IMR-90 (cell line): Measurements from ENCODE around the gene KRABD2.
A peak's percentile ranks its signal among the peaks of the same experiment; 100 is the strongest.

Experiments
- ATAC-seq: fragments of 200-7000 bp; cut with Tn5 transposase; 2 replicates; pipeline ENCODE4 v1.9.1; 2020; ENCODE audit warnings: low read depth, mild to moderate bottlenecking, moderate library complexity
- BruUV-seq: library from RNA; stranded (reverse); fragments of 400-500 nt; replicated peaks from 2 replicates; lab custom pipeline; 2021; lab: Mats Ljungman, UMichigan
- CTCF ChIA-PET: fragments of 300-600 bp; formaldehyde crosslinking; extraction: SDS; loops from one replicate; lab custom pipeline; 2021; ENCODE audit warnings: antibody characterized with exemption; lab: Yijun Ruan, JAX
- POLR2A ChIA-PET: fragments of 300-600 bp; sonication (Branson Sonifier 250); formaldehyde crosslinking; loops from one replicate; lab custom pipeline; 2022; ENCODE audit warnings: antibody characterized with exemption; ENCODE audit not compliant: unreplicated experiment; lab: Charles Lee
- DNase-seq: peaks from one replicate; pipeline ENCODE4 v3.0.0; 2013
- H2AFZ ChIP-seq: replicated peaks from 2 replicates; pipeline ENCODE3; 2013; ENCODE audit warnings: low read length, mild to moderate bottlenecking; ENCODE audit not compliant: poor library complexity
- H2AK5ac ChIP-seq: 2 replicates; pipeline ENCODE4 v1.6.1; 2013; ENCODE audit warnings: low read depth, low read length, inconsistent platforms
- H2AK9ac ChIP-seq: replicated peaks from 2 replicates; pipeline ENCODE3; 2013; ENCODE audit warnings: mild to moderate bottlenecking, low read depth, low read length, moderate library complexity; ENCODE audit not compliant: poor library complexity
- H2BK120ac ChIP-seq: 2 replicates; pipeline ENCODE4 v1.6.1; 2013; ENCODE audit warnings: low read depth, low read length, inconsistent platforms
- H2BK15ac ChIP-seq: 3 replicates; pipeline ENCODE4 v1.6.1; 2013; ENCODE audit warnings: low read depth, low read length, inconsistent platforms
- H2BK20ac ChIP-seq: 2 replicates; pipeline ENCODE4 v1.6.1; 2013; ENCODE audit warnings: low read depth, mild to moderate bottlenecking, inconsistent platforms, low read length, moderate library complexity
- H2BK5ac ChIP-seq: 2 replicates; pipeline ENCODE4 v1.6.1; 2013; ENCODE audit warnings: mild to moderate bottlenecking, low read depth, low read length, inconsistent platforms; ENCODE audit not compliant: poor library complexity, severe bottlenecking
- H3K14ac ChIP-seq: replicated peaks from 2 replicates; pipeline ENCODE4 v1.6.1; 2013; ENCODE audit warnings: low read depth, low read length, inconsistent platforms
- H3K18ac ChIP-seq: 2 replicates; pipeline ENCODE4 v1.6.1; 2013; ENCODE audit warnings: low read depth, low read length, control low read depth
- H3K23ac ChIP-seq: 2 replicates; pipeline ENCODE4 v1.6.1; 2013; ENCODE audit warnings: low read depth, low read length, inconsistent platforms
- H3K27ac ChIP-seq: 2 replicates; pipeline ENCODE4 v1.5.1; 2013; ENCODE audit warnings: mild to moderate bottlenecking, control low read depth, low read length; ENCODE audit not compliant: insufficient read depth
- H3K27me3 ChIP-seq: 2 replicates; pipeline ENCODE4 v1.6.1; 2013; ENCODE audit warnings: low read length; ENCODE audit not compliant: control insufficient read depth, insufficient read depth
- H3K36me3 ChIP-seq: 2 replicates; pipeline ENCODE4 v1.6.1; 2013; ENCODE audit warnings: low read length, mixed read lengths; ENCODE audit not compliant: control insufficient read depth, insufficient read depth
- H3K4ac ChIP-seq: 2 replicates; pipeline ENCODE4 v1.6.1; 2013; ENCODE audit warnings: low read depth, low read length, inconsistent platforms
- H3K4me1 ChIP-seq: 2 replicates; pipeline ENCODE4 v1.6.1; 2013; ENCODE audit warnings: low read length, mixed read lengths; ENCODE audit not compliant: control insufficient read depth, insufficient read depth
- H3K4me2 ChIP-seq: 2 replicates; pipeline ENCODE4 v1.6.1; 2013; ENCODE audit warnings: low read depth, mild to moderate bottlenecking, control low read depth, low read length, moderate library complexity
- H3K4me3 ChIP-seq: 2 replicates; pipeline ENCODE4 v1.5.1; 2013; ENCODE audit warnings: low read depth, mild to moderate bottlenecking, control low read depth, low read length, moderate library complexity; ENCODE audit not compliant: insufficient read depth
- H3K56ac ChIP-seq: 2 replicates; pipeline ENCODE4 v1.6.1; 2013; ENCODE audit warnings: low read length, inconsistent platforms; ENCODE audit not compliant: insufficient read depth; ENCODE audit errors: extremely low read depth
- H3K79me1 ChIP-seq, 2 experiments: 2 replicates each; pipeline ENCODE4 v1.6.1; 2013; ENCODE audit warnings: low read length in 2 of 2, inconsistent platforms in 1 of 2, low read depth in 1 of 2
- H3K9ac ChIP-seq: 2 replicates; pipeline ENCODE4 v1.6.1; 2013; ENCODE audit warnings: low read depth, low read length, control low read depth
- H3K9me1 ChIP-seq: 2 replicates; pipeline ENCODE4 v1.6.1; 2013; ENCODE audit warnings: low read length, inconsistent platforms; ENCODE audit not compliant: insufficient read depth
- H3K9me3 ChIP-seq: 2 replicates; pipeline ENCODE4 v1.6.1; 2013; ENCODE audit warnings: low read length; ENCODE audit not compliant: control insufficient read depth, insufficient read depth
- H4K20me1 ChIP-seq: 2 replicates; pipeline ENCODE4 v1.6.1; 2013; ENCODE audit warnings: low read length, inconsistent platforms; ENCODE audit not compliant: insufficient read depth
- H4K5ac ChIP-seq: 2 replicates; pipeline ENCODE4 v1.6.1; 2013; ENCODE audit warnings: mild to moderate bottlenecking, low read depth, low read length, control low read depth
- H4K8ac ChIP-seq, 2 experiments: 2 replicates each; pipeline ENCODE4 v1.6.1; 2013; ENCODE audit warnings: low read depth in 2 of 2, low read length in 2 of 2, control low read depth in 1 of 2, inconsistent platforms in 1 of 2
- H4K91ac ChIP-seq: 2 replicates; pipeline ENCODE4 v1.6.1; 2013; ENCODE audit warnings: low read depth, low read length, inconsistent platforms; ENCODE audit not compliant: insufficient read depth
- BHLHE40 ChIP-seq: fragments of 150-350 bp; IDR thresholded peaks from 2 replicates; pipeline ENCODE4 v1.6.1; 2016; ENCODE audit warnings: mild to moderate bottlenecking, low read depth, low read length
- ELK1 ChIP-seq: fragments of 150-350 bp; IDR thresholded peaks from 2 replicates; pipeline ENCODE4 v1.6.1; 2016; ENCODE audit warnings: low read depth, mild to moderate bottlenecking, low read length, moderate library complexity, borderline replicate concordance
- FOS ChIP-seq: fragments of 150-350 bp; IDR thresholded peaks from 2 replicates; pipeline ENCODE4 v1.6.1; 2016; ENCODE audit warnings: low read depth, low read length
- MAFK ChIP-seq: IDR thresholded peaks from 2 replicates; pipeline ENCODE4 v1.6.1; 2012; ENCODE audit warnings: low read depth, low read length, improper control_type of control experiment
- MAZ ChIP-seq: IDR thresholded peaks from 2 replicates; pipeline ENCODE4 v1.6.1; 2012; ENCODE audit warnings: low read depth, mild to moderate bottlenecking, low read length, improper control_type of control experiment, moderate library complexity, borderline replicate concordance
- POLR2A ChIP-seq: IDR thresholded peaks from 2 replicates; pipeline ENCODE4 v1.6.1; 2012; ENCODE audit warnings: mild to moderate bottlenecking, low read depth, low read length
- RAD21 ChIP-seq: IDR thresholded peaks from 2 replicates; pipeline ENCODE4 v1.6.1; 2012; ENCODE audit warnings: low read length, improper control_type of control experiment
- SMC3 ChIP-seq: fragments of 150-350 bp; IDR thresholded peaks from 2 replicates; pipeline ENCODE4 v1.6.1; 2016; ENCODE audit warnings: low read depth, mild to moderate bottlenecking, antibody characterized with exemption, low read length, moderate library complexity
- WGBS, 2 experiments: methylation state at CpG; one replicate each; pipeline versions ENCODE4 v1.1.5 to v1.1.7; 2013; ENCODE audit warnings: missing lambda C conversion rate in 2 of 2; ENCODE audit not compliant: insufficient read length in 1 of 2; ENCODE audit errors: extremely low coverage in 2 of 2; 5-methylcytosine and 5-hydroxymethylcytosine counted together
- dilution Hi-C: fragments of 300-500 bp; cut with HindIII; formaldehyde crosslinking; loops from one replicate; pipeline ENCODE4 v1.14.3; 2018; ENCODE audit warnings: low sequenced_read_pairs; ENCODE audit not compliant: unreplicated experiment
- in situ Hi-C: fragments of 300-500 bp; cut with MboI; formaldehyde crosslinking; loops from 3 replicates; pipeline ENCODE4 v1.14.3; 2019; ENCODE audit warnings: low sequenced_read_pairs, inconsistent platforms, mixed read lengths
- intact Hi-C: fragments of 100-400 bp; cut with micrococcal nuclease; formaldehyde crosslinking; loops from 2 replicates; pipeline ENCODE4 v1.10.0; 2022
- TF ChIP-seq, protein P1 (sequence below): fragments of 150-350 bp; IDR thresholded peaks from 2 replicates; pipeline ENCODE4 v1.6.1; 2017; ENCODE audit warnings: mild to moderate bottlenecking, antibody characterized with exemption, low read length, low read depth

KRABD2 gene

DNA sequence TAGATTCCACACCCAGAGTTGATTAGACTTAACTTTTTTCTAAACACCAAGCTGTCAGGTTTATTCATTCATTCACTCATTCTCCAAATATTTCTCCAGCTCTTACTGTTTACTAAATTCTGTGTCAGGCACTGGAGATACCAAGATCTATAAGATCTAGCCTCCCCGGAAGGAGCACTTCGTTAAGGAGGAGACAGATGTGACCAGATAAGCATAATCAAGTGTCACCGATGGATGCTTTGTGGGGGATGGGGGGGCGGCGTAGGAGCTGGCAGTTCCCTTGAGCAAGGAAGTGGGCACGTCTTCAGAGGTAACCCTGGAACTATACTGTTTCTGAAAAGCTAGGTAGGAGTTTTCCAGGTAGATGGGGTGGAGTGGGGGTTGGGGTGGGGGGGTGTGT, 10.3 kb upstream of the KRABD2 start:
- BruUV-seq: no TSS peak
- WGBS, 2 experiments: no CpG with 5 or more reads among the region's 6 CpGs
- H2BK15ac ChIP-seq: no peak overlapping the region
- peak overlapping the region; percentile 27; the same call in 1 of the 2 replicates for H2AK5ac ChIP-seq
- dilution Hi-C loops: no loop called here
- H2AK9ac ChIP-seq: no peak overlapping the region
- ATAC-seq (no peak), DNase-seq (no peak)
- no peak overlapping the region for H2BK120ac ChIP-seq
- H4K5ac ChIP-seq: no peak overlapping the region
- POLR2A ChIA-PET: interaction anchor here (0.5 kb wide), 1 partner anchor 735 kb away, joined by 4 read pairs; no protein-coding TSS in a partner anchor
- H3K27ac ChIP-seq: no peak overlapping the region
- H2BK20ac ChIP-seq: no peak overlapping the region
- H3K4me2 ChIP-seq: peak overlapping the region; percentile 23; the same call in 1 of the 2 replicates
- H3K4me1 ChIP-seq: peaks cover 14% of the 10 kb centered on the region
- H3K4me3 ChIP-seq: no peak overlapping the region
- H4K91ac ChIP-seq: 0 out of 2 replicates have a peak overlapping the region, but pooled peaks have one; percentile 17
- H3K79me1 ChIP-seq: peaks cover 0 to 15% of the 10 kb centered on the region in 2 experiments; a peak in 2 of 4 replicates
- no peaks in the 10 kb centered on the region for H3K9me3 ChIP-seq
- no peak overlapping the region for H3K56ac ChIP-seq
- no peak overlapping the region for H3K14ac ChIP-seq
- H2AFZ ChIP-seq: no peak overlapping the region
- peaks cover 16% of the 10 kb centered on the region; the same call in 1 of the 2 replicates for H4K20me1 ChIP-seq
- no peak overlapping the region for H2BK5ac ChIP-seq
- TF ChIP-seq ELK1 (no peak), BHLHE40 (no peak), MAFK (no peak), SMC3 (no peak), FOS (no peak), POLR2A (no peak), RAD21 (no peak), MAZ (no peak)
- TF ChIP-seq, protein P1, sequence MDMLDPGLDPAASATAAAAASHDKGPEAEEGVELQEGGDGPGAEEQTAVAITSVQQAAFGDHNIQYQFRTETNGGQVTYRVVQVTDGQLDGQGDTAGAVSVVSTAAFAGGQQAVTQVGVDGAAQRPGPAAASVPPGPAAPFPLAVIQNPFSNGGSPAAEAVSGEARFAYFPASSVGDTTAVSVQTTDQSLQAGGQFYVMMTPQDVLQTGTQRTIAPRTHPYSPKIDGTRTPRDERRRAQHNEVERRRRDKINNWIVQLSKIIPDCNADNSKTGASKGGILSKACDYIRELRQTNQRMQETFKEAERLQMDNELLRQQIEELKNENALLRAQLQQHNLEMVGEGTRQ: no peak
- H3K9me1 ChIP-seq: peaks cover 4% of the 10 kb centered on the region
- peaks cover 2% of the 10 kb centered on the region; the same call in 1 of the 2 replicates for H3K36me3 ChIP-seq
- no peaks in the 10 kb centered on the region for H3K27me3 ChIP-seq
- intact Hi-C loops: loop anchor here (10.0 kb wide), 1 partner anchor 238 kb away; no protein-coding TSS in a partner anchor
- H3K9ac ChIP-seq: no peak overlapping the region
- H3K23ac ChIP-seq: no peak overlapping the region
- in situ Hi-C loops: no loop called here
- no peak overlapping the region for H4K8ac ChIP-seq
- H3K18ac ChIP-seq: no peak overlapping the region
- no peak overlapping the region; the same call in 1 of the 2 replicates for H3K4ac ChIP-seq
- CTCF ChIA-PET: interaction anchor here (1.2 kb wide), 1 partner anchor 23 kb away, joined by 5 read pairs; no protein-coding TSS in a partner anchor
